DOHH2 (cell line): Measurements from ENCODE around the gene IL32.

Experiments
- EZH2phosphoT487 ChIP-seq: fragments of 200-600 bp; sonication (generic); IDR thresholded peaks from 2 replicates; pipeline ENCODE4 v1.6.1; 2017; ENCODE audit warnings: borderline replicate concordance, mild to moderate bottlenecking, antibody characterized with exemption, low read length, moderate library complexity, mixed read lengths
- TF ChIP-seq, protein P1 (sequence below): fragments of 200-600 bp; sonication (generic); IDR thresholded peaks from one replicate; pipeline ENCODE4 v1.5.1; 2014; ENCODE audit warnings: antibody characterized with exemption, mild to moderate bottlenecking, low read depth, low read length; ENCODE audit not compliant: poor library complexity, severe bottlenecking

GRCh38 chr16:3099732-3100499, 34.5 kb downstream of the IL32 start:
- TF ChIP-seq, protein P1, sequence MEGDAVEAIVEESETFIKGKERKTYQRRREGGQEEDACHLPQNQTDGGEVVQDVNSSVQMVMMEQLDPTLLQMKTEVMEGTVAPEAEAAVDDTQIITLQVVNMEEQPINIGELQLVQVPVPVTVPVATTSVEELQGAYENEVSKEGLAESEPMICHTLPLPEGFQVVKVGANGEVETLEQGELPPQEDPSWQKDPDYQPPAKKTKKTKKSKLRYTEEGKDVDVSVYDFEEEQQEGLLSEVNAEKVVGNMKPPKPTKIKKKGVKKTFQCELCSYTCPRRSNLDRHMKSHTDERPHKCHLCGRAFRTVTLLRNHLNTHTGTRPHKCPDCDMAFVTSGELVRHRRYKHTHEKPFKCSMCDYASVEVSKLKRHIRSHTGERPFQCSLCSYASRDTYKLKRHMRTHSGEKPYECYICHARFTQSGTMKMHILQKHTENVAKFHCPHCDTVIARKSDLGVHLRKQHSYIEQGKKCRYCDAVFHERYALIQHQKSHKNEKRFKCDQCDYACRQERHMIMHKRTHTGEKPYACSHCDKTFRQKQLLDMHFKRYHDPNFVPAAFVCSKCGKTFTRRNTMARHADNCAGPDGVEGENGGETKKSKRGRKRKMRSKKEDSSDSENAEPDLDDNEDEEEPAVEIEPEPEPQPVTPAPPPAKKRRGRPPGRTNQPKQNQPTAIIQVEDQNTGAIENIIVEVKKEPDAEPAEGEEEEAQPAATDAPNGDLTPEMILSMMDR: no peak
- TF ChIP-seq EZH2phosphoT487: no peak
